GM21390 (cell line): ENCODE measurements around the gene TMEM170A.
A peak's percentile ranks its signal among the peaks of the same experiment; 100 is the strongest.

Experiments
- ATAC-seq: cut with Tn5 transposase; IDR thresholded peaks from one replicate; pipeline ENCODE4 v1.9.1; 2021; ENCODE audit not compliant: unreplicated experiment

Gene TMEM170A

DNA sequence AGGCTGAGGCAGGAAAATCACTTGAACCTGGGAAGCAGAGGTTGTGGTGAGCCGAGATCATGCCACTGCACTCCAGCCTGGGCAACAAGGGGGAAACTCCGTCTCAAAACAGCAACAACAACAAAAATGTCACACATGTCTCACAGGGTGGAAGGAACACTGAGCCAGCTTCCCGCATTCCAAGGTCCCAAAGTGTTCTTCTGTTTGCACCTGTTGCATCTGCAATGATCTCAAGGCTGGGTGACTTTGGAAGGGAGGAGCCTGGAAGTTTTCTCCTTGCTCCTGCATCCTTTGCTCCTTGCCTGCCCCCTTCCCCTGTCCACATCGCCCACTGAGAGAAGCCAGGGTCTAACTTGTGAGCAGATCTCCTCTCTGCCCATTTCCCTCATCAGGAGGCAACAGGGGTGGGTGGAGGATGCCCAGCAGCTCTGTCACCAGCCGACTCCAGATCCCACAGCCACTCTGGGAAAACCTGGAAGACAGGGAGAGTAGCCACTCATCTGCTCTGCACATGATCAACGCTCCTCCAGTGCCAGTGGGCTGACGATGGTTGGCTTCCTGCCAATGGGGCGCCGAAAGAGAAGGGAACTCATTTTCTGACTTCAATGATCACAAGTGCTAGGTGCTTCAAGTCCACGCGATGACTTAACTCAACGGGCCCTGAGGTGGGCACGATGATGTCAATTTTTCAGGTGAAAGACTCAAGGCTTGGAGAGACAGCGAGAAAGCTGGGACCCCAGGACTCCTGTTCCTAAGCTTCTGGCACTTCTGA is 18.1 kb upstream of the TMEM170A start:
- no peak for ATAC-seq

DNA sequence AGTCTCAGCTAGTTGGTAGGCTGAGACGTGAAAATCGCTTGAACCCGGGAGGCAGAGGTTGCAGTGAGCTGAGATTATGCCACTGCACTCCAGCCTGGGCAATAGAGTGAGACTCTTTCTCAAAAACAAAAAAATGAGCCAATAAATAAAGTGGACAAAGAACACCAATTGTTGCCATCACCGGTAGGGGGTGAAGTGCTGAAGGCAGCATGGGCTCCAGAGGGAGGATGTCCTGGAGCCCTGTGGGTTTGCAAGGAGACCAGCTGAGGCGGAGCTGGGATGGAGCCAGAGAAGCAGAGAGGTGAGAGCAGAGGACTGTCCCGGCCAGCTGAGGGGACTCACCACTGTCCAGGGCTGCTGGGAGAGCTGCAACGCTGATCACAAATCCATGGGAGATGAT is 17.0 kb upstream of the TMEM170A start:
- no peak for ATAC-seq

GRCh38 chr16:75479421-75479990 is 15.0 kb upstream of the TMEM170A start:
- no peak for ATAC-seq

DNA sequence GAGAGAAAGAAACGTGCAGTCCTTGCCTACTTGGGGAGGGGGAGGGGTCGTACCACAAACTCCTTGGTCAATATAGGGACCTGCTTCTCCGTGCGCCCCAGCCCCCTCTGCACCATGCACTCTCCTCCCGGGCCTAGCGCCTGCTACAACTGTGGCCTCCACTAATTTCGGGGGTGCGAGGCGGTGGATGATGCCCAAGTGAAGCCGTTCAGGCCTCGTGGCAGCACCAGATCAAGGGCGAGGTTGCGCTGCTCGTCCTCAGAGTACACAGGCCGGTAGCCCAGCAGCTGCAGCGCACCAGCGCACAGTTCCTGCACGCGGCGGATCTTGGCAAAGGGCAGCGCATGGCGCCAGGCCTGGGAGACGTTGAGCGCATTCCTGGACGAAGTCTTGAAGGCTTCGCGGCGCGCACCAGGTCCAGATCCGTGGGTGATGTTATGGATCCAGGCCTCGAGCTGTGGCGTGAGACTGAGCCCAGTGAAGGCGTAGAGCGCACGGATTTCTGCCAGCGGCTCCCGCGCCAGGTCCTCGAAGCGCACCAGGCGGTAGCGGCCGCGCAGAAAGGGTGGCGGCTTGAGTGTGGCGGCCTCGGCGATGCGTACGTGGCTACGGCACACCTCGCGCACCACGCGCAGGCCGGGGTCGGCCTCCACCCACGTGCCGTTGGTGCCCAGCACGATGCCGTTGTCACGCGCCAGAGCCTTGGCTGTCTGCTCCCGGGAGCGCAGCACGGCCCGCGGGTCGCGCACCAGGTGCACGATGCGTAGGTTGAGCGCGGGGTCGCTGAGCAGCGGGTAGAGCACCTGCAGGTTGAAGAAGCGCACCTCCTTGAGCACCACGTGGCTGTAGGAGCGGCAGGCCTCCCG is 14.2 kb upstream of the TMEM170A start:
- ATAC-seq: no peak

GRCh38 chr16:75477680-75478473 is 13.4 kb upstream of the TMEM170A start:
- no peak for ATAC-seq

DNA sequence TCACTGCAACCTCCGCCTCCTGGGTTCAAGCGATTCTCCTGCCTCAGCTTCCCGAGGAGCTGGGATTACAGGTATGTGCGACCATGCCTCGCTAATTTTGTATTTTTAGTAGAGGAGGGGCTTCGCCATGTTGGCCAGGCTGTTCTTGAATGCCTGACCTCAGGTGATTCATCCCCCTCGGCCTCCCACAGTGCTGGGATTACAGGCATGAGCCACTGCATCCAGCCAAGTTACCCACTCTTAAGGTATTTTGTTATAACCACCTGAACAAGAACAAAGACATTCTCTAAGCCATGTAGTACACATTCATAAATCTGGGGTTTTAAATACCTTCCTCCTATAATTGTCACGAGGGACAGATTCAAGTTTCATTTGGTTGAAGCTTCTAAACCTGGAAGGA is 12.3 kb upstream of the TMEM170A start:
- no peak for ATAC-seq

- no peak for ATAC-seq
Observed at GRCh38 chr16:75475420-75475847, 10.9 kb upstream of the TMEM170A start.

GRCh38 chr16:75472908-75473877 is 8.7 kb upstream of the TMEM170A start:
- no peak for ATAC-seq

- ATAC-seq: peak; percentile 90
Observed at GRCh38 chr16:75471723-75472633, 7.5 kb upstream of the TMEM170A start.

- no peak for ATAC-seq
Observed at GRCh38 chr16:75466760-75467159, 2.3 kb upstream of the TMEM170A start.

DNA sequence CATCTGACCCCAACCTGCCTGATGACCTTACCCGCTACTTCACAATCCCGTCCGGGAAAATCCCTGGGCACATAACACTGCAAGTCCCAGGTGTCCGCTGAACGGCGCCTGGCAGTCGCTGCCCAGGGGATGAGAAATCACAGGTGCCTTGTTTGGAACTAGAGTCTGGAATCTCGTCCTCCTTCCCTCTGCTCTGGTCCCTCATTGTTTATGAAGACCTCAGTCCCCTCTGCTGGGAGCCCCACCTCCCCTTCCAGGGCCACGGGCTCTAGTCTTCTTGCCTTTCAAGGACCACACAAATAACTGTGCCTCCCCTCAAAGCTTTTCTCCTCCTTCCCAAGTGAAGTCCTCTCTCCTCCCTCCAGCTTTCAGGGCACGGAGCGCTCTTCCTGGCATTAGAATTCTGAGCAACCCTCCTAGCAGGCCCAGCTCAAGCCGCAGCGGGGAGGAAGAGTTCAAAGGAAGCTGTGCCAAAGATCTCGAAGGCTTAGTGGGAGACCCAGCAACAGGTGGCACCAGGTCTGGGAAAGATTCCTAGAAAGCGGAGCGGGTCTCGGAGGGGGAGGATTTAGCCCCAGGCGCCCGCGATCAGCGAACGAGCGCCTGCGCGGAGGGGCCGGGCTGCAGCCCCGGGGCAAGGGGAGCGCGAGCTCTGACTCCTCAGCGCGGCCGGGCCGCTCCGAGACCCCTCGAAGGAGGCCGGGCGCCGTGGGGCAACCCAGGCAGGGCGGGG is 934 bp downstream of the TMEM170A start:
- peak; percentile 11 for ATAC-seq

DNA sequence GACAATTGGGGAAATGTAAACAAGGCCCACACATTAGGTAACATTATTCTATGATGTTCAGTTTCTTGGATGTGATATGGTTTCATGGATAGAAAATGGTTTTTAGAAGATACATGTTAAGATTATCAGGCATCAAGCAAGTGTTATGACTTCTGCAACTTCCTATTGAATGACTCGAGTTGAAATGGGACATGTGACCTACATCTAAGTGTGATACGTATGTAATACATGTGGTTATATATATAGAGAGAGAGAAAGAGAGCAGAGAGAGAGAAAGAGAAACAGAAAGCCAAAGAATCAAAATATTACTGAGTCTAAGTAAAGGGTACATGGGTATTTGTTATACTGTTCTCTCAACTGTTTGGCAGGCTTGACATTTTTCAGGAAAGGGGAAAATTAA is 1.7 kb downstream of the TMEM170A start:
- peak; percentile 26 for ATAC-seq

GRCh38 chr16:75461575-75461974 is 2.9 kb downstream of the TMEM170A start:
- ATAC-seq: no peak

GRCh38 chr16:75460446-75460845 is 4.0 kb downstream of the TMEM170A start:
- ATAC-seq: no peak

DNA sequence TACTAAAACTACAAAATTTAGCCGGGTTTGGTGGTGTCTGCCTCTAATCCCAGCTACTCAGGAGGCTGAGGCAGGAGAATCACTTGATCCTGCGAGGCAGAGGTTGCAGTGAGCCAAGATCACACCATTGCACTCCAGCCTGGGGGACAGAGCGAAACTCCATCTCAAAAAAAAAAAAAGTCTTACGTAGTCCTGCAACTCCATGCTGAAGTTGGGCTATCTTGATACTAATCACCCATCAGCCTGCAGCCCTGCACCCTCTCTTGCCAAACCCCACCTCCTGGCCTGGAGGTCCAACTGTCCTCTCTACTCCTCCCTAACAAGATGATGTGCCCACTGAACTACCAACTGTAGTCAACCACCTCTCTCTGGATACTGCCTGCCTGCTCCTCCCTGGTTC is 4.8 kb downstream of the TMEM170A start:
- ATAC-seq: no peak

GRCh38 chr16:75458439-75458838 is 6.0 kb downstream of the TMEM170A start:
- no peak for ATAC-seq

DNA sequence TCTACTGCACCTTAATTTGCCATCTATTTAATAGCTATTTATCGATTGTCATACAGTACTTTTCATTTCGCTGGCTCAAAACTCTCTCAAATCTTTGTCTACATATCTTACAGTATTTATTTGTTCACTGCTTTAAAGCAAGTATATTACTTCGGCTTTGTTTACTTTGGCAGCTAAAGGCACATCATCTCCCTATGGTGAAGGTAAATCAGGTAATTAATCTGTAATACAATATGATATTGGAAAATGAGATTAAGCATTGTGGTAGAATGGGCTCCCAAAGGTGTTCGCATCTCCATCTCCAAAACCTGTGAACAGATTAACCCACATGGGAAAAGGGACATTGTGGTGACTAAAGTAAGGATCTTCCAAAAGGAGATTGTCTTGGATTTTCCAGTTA is 6.5 kb downstream of the TMEM170A start:
- no peak for ATAC-seq

DNA sequence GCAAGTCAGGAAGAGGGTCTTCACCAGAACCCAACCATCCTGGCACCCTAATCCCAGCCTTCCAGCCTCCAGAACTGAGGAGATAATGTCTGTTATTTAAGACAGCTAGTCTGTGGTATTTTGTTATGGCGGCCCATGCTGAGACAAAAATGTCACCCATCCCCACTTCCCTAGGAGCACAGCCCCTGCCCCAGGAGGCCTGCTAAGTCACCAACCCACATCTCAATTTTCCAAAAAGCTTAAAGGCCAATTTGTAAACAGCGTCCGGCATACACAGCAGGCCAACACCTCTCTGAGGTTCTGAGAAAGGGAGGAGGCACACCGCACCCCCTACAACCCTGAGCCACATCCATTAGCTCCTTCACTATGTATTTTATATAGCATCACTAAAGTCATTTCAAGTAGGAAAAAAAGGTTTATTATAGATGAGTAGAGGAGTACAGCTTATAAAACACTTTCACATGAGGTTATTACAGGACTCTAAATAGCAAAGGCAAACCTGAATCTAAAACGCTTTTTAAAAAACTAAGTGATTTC is 6.9 kb downstream of the TMEM170A start:
- ATAC-seq: no peak
